H1 (cell line): ENCODE measurements around the gene DIDO1. TPM values are rescaled to one million over a fixed set of nuclear protein-coding genes. Genes with fewer than 3 reads are reported as not detected.

Source experiments
- CTCF ChIA-PET: fragments of 300-600 bp; sonication (Branson Sonifier 250); formaldehyde crosslinking; loops from one replicate; lab custom pipeline; 2021; ENCODE audit not compliant: partially characterized antibody; lab: Charles Lee
- POLR2A ChIA-PET: fragments of 300-600 bp; sonication (Branson Sonifier 250); formaldehyde crosslinking; loops from one replicate; lab custom pipeline; 2021; ENCODE audit warnings: inconsistent platforms; ENCODE audit not compliant: partially characterized antibody; lab: Charles Lee
- DNase-seq, 2 experiments: peaks; one replicate each; pipeline versions ENCODE4 v3.0.0 to v3.0.0-alpha.2; 2010 to 2022; ENCODE audit warnings: low spot score in 2 of 2, low read depth in 1 of 2, mixed read lengths in 1 of 2
- FAIRE-seq: peaks from 2 replicates; lab custom pipeline; 2011; peaks lifted over from hg19 to GRCh38; lab: Jason Lieb, UNC
- H2AFZ ChIP-seq: 2 replicates; pipeline ENCODE4 v1.8.1; 2012; ENCODE audit warnings: low read length, inconsistent platforms
- H2AK5ac ChIP-seq: 2 replicates; pipeline ENCODE4 v1.6.1; 2013; ENCODE audit warnings: low read depth, low read length
- H2BK120ac ChIP-seq: replicated peaks from 2 replicates; pipeline ENCODE3; 2013; ENCODE audit warnings: low read depth, low read length, inconsistent platforms
- H2BK12ac ChIP-seq: 2 replicates; pipeline ENCODE4 v1.6.1; 2013; ENCODE audit warnings: low read depth, low read length
- H2BK15ac ChIP-seq: 2 replicates; pipeline ENCODE4 v1.6.1; 2013; ENCODE audit warnings: low read length
- H2BK20ac ChIP-seq: 2 replicates; pipeline ENCODE4 v1.6.1; 2013; ENCODE audit warnings: low read length
- H2BK5ac ChIP-seq: 2 replicates; pipeline ENCODE4 v1.6.1; 2013; ENCODE audit warnings: low read depth, low read length
- H3K14ac ChIP-seq: 2 replicates; pipeline ENCODE4 v1.6.1; 2013; ENCODE audit warnings: inconsistent platforms; ENCODE audit not compliant: insufficient read length
- H3K18ac ChIP-seq: 2 replicates; pipeline ENCODE4 v1.6.1; 2013; ENCODE audit warnings: low read length; ENCODE audit errors: extremely low read depth
- H3K23ac ChIP-seq: 2 replicates; pipeline ENCODE4 v1.6.1; 2013; ENCODE audit warnings: inconsistent platforms; ENCODE audit not compliant: insufficient read length
- H3K23me2 ChIP-seq: 2 replicates; pipeline ENCODE4 v1.6.1; 2013; ENCODE audit warnings: low read depth, low read length
- H3K27ac ChIP-seq: 2 replicates; pipeline ENCODE4 v1.6.1; 2011; ENCODE audit warnings: low read depth, low read length, inconsistent platforms
- H3K27me3 ChIP-seq, 4 experiments: replicated peaks in 1 of 4; 1 replicate in 1 of 4; 2 replicates in 3 of 4; pipeline versions ENCODE4 v1.6.1 to v1.8.1; 2011 to 2013; ENCODE audit warnings: low read length in 3 of 4, mild to moderate bottlenecking in 3 of 4, inconsistent platforms in 2 of 4, mixed read lengths in 2 of 4, moderate library complexity in 1 of 4; ENCODE audit not compliant: control insufficient read depth in 3 of 4, insufficient read depth in 3 of 4; ENCODE audit errors: extremely low read depth in 1 of 4
- H3K36me3 ChIP-seq, 4 experiments: 2 replicates each; pipeline versions ENCODE4 v1.6.1 to v1.8.1; 2011 to 2013; ENCODE audit warnings: mild to moderate bottlenecking in 4 of 4, low read length in 3 of 4, moderate library complexity in 2 of 4, control low read depth in 1 of 4, inconsistent platforms in 1 of 4; ENCODE audit not compliant: insufficient read depth in 4 of 4, control insufficient read depth in 2 of 4
- H3K4ac ChIP-seq: replicated peaks from 2 replicates; pipeline ENCODE3; 2013; ENCODE audit warnings: low read length, low read depth, mixed read lengths, inconsistent platforms; ENCODE audit not compliant: insufficient read length
- H3K4me1 ChIP-seq, 4 experiments: replicated peaks in 1 of 4; 1 replicate in 1 of 4; 2 replicates in 3 of 4; pipeline versions ENCODE4 v1.6.1 to v1.8.1; 2011 to 2013; ENCODE audit warnings: low read length in 3 of 4, inconsistent platforms in 2 of 4, mixed read lengths in 1 of 4; ENCODE audit not compliant: insufficient read depth in 4 of 4, control insufficient read depth in 3 of 4
- H3K4me2 ChIP-seq, 2 experiments: 2 replicates each; pipeline versions ENCODE4 v1.6.1 to v1.8.1; 2011 to 2013; ENCODE audit warnings: low read depth in 2 of 2, low read length in 2 of 2, control low read depth in 1 of 2, inconsistent platforms in 1 of 2, mild to moderate bottlenecking in 1 of 2; ENCODE audit not compliant: insufficient read depth in 1 of 2
- H3K4me3 ChIP-seq, 4 experiments: fragments of 200-600, 300-600 bp in 1 of 4; sonication (generic), shearing (Covaris generic), sonication (Bioruptor Twin) in 1 of 4; 2 replicates each; pipeline versions ENCODE4 v1.5.1 to v1.8.1; 2011 to 2016; ENCODE audit warnings: low read length in 4 of 4, low read depth in 3 of 4, control low read depth in 2 of 4, inconsistent platforms in 2 of 4, mild to moderate bottlenecking in 2 of 4, mixed read lengths in 1 of 4, moderate library complexity in 1 of 4; ENCODE audit not compliant: insufficient read depth in 2 of 4; ENCODE audit errors: extremely low read depth in 1 of 4
- H3K56ac ChIP-seq: replicated peaks from 2 replicates; pipeline ENCODE3; 2013; ENCODE audit warnings: low read depth, mild to moderate bottlenecking, mixed read lengths, low read length, inconsistent platforms; ENCODE audit not compliant: insufficient read length
- H3K79me1 ChIP-seq: 2 replicates; pipeline ENCODE4 v1.6.1; 2013; ENCODE audit warnings: low read depth, low read length, control low read depth
- H3K79me2 ChIP-seq, 2 experiments: 2 replicates each; pipeline versions ENCODE4 v1.6.1 to v1.8.1; 2012 to 2013; ENCODE audit warnings: low read length in 2 of 2, mild to moderate bottlenecking in 2 of 2, inconsistent platforms in 1 of 2; ENCODE audit not compliant: insufficient read depth in 2 of 2, control insufficient read depth in 1 of 2
- H3K9ac ChIP-seq, 4 experiments: replicated peaks in 1 of 4; 1 replicate in 1 of 4; 2 replicates in 3 of 4; pipeline versions ENCODE4 v1.6.1 to v1.8.1; 2011 to 2013; ENCODE audit warnings: low read depth in 3 of 4, low read length in 3 of 4, control low read depth in 2 of 4, mild to moderate bottlenecking in 2 of 4, moderate library complexity in 2 of 4, inconsistent platforms in 1 of 4; ENCODE audit errors: extremely low read depth in 1 of 4
- H3K9me3 ChIP-seq, 2 experiments: 2 replicates each; pipeline versions ENCODE4 v1.6.1 to v1.8.1; 2012 to 2013; ENCODE audit warnings: mild to moderate bottlenecking in 2 of 2, moderate library complexity in 2 of 2, control low read depth in 1 of 2, inconsistent platforms in 1 of 2, low read depth in 1 of 2, low read length in 1 of 2, mixed read lengths in 1 of 2; ENCODE audit not compliant: insufficient read depth in 2 of 2
- H4K20me1 ChIP-seq, 2 experiments: replicated peaks in 1 of 2; 2 replicates each; pipeline versions ENCODE3 to v1.8.1; 2011 to 2013; ENCODE audit warnings: inconsistent platforms in 2 of 2, low read length in 2 of 2, mild to moderate bottlenecking in 1 of 2; ENCODE audit not compliant: insufficient read depth in 2 of 2, control insufficient read depth in 1 of 2
- H4K5ac ChIP-seq: 2 replicates; pipeline ENCODE4 v1.6.1; 2013; ENCODE audit warnings: low read length, low read depth, mixed read lengths, inconsistent platforms; ENCODE audit not compliant: insufficient read length
- H4K8ac ChIP-seq: 2 replicates; pipeline ENCODE4 v1.8.0; 2013; ENCODE audit warnings: mild to moderate bottlenecking, moderate library complexity, low read length, inconsistent platforms; ENCODE audit not compliant: insufficient read depth; ENCODE audit errors: extremely low read depth
- H4K91ac ChIP-seq: replicated peaks from 2 replicates; pipeline ENCODE3; 2013; ENCODE audit warnings: low read length, mixed read lengths, inconsistent platforms; ENCODE audit not compliant: insufficient read length
- BCL11A ChIP-seq, 2 experiments: IDR thresholded peaks; one replicate each; pipeline ENCODE4 v1.6.1; 2011; ENCODE audit warnings: low read depth in 2 of 2, low read length in 2 of 2, mild to moderate bottlenecking in 2 of 2
- POLR2AphosphoS5 ChIP-seq: IDR thresholded peaks from 2 replicates; pipeline ENCODE4 v1.6.1; 2011; ENCODE audit warnings: low read depth, low read length
- WGBS, 2 experiments: shearing (Covaris generic) in 1 of 2; methylation state at CpG; one replicate each; pipeline versions ENCODE4 v1.1.6 to v1.1.7; 2013 to 2015; ENCODE audit warnings: low lambda C conversion rate in 2 of 2, mixed read lengths in 2 of 2, inconsistent platforms in 1 of 2, low coverage in 1 of 2, missing lambda C conversion rate in 1 of 2; ENCODE audit not compliant: insufficient replicate concordance in 2 of 2, insufficient coverage in 1 of 2, insufficient read length in 1 of 2; ENCODE audit errors: extremely low coverage in 1 of 2, missing lambda C conversion rate in 1 of 2; 5-methylcytosine and 5-hydroxymethylcytosine counted together
- polyA plus RNA-seq, 7 experiments: library from polyadenylated mRNA; depleted of rRNA in 3 of 7; stranded (reverse) in 5 of 7; unstranded in 2 of 7; fragments of >200 nt in 5 of 7; fragments of 200-250 nt in 2 of 7; gene quantifications; 1 replicate in 5 of 7; 2 replicates in 1 of 7; 4 replicates in 1 of 7; pipeline versions ENCODE4 v1.2.1 to v1.2.3, GENCODE V29; 2011 to 2013; ENCODE audit warnings: missing spikeins in 2 of 7, mixed read lengths in 2 of 7
- total RNA-seq: library from RNA; stranded (reverse); fragmentation: NEBNext Ultra II Directional; extraction: Animal tissue kit (Norgen Biotek cat#: 25700); gene quantifications from 2 replicates; pipeline ENCODE4 v1.2.1, GENCODE V29; 2021

DIDO1 gene
- total and polyA plus RNA-seq, 2 of the 8 experiments (the other 6 are each of a cell fraction or from before 2014, with no cell fraction given) = 53.6 to 82.8 TPM

DNA sequence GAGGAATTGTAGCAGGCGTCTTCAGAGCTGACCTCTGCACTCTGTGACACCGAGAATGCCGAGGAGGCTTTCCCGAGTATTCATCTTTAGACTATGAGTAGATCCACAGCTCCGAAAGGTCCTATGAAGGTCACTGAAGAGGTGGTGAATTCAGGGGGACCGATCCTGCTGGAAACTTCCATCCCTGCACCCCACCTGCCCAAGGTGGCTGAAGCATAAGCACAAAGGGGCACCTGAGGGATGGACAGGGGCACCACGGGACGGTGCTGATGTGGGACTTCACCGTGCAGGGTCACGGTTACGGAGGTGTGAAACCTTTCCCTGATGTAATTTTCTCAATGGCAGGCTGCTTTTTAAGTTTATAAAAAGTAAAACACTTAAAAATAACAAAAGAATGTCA lies 24.4 kb downstream of the DIDO1 start:
- no peaks in the 10 kb centered on the region for H3K23me2 ChIP-seq
- no peak overlapping the region for H3K27ac ChIP-seq
- no peak overlapping the region for H2BK20ac ChIP-seq
- H2BK15ac ChIP-seq = no peak overlapping the region
- no peak overlapping the region for H3K4ac ChIP-seq
- H3K4me2 ChIP-seq = no peak overlapping the region
- no peak overlapping the region for H4K5ac ChIP-seq
- peaks cover 9 to 18% (median 15%) of the 10 kb centered on the region in 4 experiments for H3K4me1 ChIP-seq
- FAIRE-seq (no peak), DNase-seq (no peak)
- 91% methylated on average over 11 of the region's 11 CpGs; no CpG with 5 or more reads in 1 of the 2 experiments for WGBS, 2 experiments
- no peak overlapping the region for H3K56ac ChIP-seq
- no peak overlapping the region for H2BK5ac ChIP-seq
- H4K20me1 ChIP-seq = peaks cover 2 to 16% of the 10 kb centered on the region in 2 experiments
- no peaks in the 10 kb centered on the region; a peak in 1 of 4 replicates for H3K79me2 ChIP-seq
- H3K4me3 ChIP-seq = no peak overlapping the region
- no peak overlapping the region for H3K23ac ChIP-seq
- TF ChIP-seq POLR2AphosphoS5 = peak; percentile 55; the same call in 1 of the 2 replicates
- no peak for TF ChIP-seq BCL11A (IDR thresholded peaks at IDR 0.05; ENCODE audit: low read depth in 2 of 2, low read length in 2 of 2)
- no peak overlapping the region for H2AFZ ChIP-seq
- POLR2A ChIA-PET = interaction anchor here (0.6 to 9.9 kb wide), 12 partner anchors 10 to 151 kb away, joined by 3 to 88 read pairs (median 12); partner anchors contain the start of genes DIDO1 and GID8
- H3K36me3 ChIP-seq = peaks cover 34 to 52% (median 40%) of the 10 kb centered on the region in 4 experiments
- H3K27me3 ChIP-seq = no peaks in the 10 kb centered on the region
- H3K9ac ChIP-seq = no peak overlapping the region
- no peak overlapping the region for H4K91ac ChIP-seq
- H3K18ac ChIP-seq = no peak overlapping the region
- no peak overlapping the region for H2BK12ac ChIP-seq
- CTCF ChIA-PET = interaction anchor here (0.6 to 5.8 kb wide), 23 partner anchors 8 to 400 kb away, joined by 3 to 56 read pairs (median 6); partner anchors contain the start of gene TCFL5
- no peak overlapping the region for H4K8ac ChIP-seq
- H3K79me1 ChIP-seq = peaks cover 9% of the 10 kb centered on the region
- H3K9me3 ChIP-seq = no peaks in the 10 kb centered on the region
- no peak overlapping the region for H2AK5ac ChIP-seq
- H2BK120ac ChIP-seq = no peak overlapping the region
- no peak overlapping the region for H3K14ac ChIP-seq
